ENCODE results near the gene PEPD. TPM values are rescaled to one million over a fixed set of nuclear protein-coding genes. Genes with fewer than 3 reads are reported as not detected.

The PEPD gene
- total RNA-seq, 1 donor from 2014 or later: 24.0 TPM

DNA sequence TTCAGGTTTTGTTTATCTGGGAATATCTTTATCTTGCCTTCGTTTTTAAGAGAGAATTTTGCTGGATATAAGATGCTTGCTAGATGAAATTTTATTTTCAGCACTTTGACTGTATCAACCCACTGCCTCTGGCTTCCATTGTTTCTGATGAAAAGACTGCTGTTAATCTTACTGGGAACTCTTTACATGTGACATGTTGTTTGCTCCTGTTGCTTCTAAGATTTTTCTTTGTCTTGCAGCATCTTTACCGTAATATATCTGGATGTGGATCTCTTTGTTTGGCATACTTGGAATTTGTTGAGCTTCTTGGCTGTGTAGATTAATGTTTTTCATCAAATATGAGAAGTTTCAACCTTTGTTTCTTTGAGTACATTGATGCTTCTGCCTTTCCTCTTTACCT, 166.1 kb downstream of the PEPD start:
- H3K9ac ChIP-seq (ENCODE audit: low read depth in 1 of 3, low read length in 3 of 3): no peak overlapping the region
- peaks cover 0 to 3% (median 3%) of the 10 kb centered on the region in 3 donors for H3K4me1 ChIP-seq (ENCODE audit: control insufficient read depth in 3 of 3, insufficient read depth in 3 of 3, low read length in 3 of 3)
- no peaks in the 10 kb centered on the region for H3K27me3 ChIP-seq (ENCODE audit: control insufficient read depth in 3 of 3, insufficient read depth in 3 of 3, low read length in 3 of 3)
- H3K4me3 ChIP-seq (ENCODE audit: low read length in 3 of 3): no peak overlapping the region
- no peak overlapping the region for H3K27ac ChIP-seq (ENCODE audit: low read depth, low read length)
- H3K36me3 ChIP-seq (ENCODE audit: control insufficient read depth in 3 of 3, insufficient read depth in 3 of 3, low read length in 3 of 3): no peaks in the 10 kb centered on the region
- H3K9me3 ChIP-seq (ENCODE audit: control insufficient read depth in 3 of 3, low read length in 3 of 3): no peaks in the 10 kb centered on the region

DNA sequence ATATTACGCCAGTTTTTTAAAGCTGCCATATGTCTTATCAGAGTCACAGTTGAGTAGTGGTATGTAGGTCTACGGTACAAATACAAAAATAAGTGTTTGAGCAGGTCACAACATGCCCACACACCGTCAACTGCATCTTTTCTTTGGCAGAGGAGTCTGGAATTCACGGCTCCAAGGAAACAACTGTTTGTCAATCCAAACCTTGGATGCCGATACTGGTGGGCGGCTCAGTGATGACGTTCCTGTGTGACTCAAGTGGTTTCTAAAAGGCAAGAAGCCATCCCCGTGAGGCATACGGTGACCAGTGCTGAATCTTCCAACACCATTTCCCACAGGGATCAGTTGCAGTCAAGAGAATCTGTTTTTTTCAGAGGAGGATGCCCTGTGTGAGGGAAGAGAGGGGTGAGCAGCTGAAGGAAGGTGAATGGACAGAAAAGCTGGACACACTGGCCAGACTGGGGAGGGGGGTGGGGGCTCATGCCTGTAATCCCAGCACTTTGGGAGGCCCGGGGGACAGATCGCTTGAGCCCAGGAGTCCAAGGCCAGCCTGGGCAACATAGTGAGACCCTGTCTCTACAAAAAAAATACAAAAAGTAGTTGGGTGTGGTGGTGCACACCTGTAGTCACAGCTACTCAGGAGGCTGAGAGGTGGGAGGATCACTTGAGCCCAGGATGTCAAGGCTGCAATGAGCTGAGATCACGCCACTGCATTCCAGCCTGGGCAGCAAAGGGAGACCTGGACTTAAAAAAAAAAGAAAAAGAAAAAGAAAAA, 170.9 kb downstream of the PEPD start:
- Histone ChIP-seq H3K36me3 (ENCODE audit: control insufficient read depth in 3 of 3, insufficient read depth in 3 of 3, low read length in 3 of 3) (no peaks in the 10 kb centered on the region), H3K9me3 (ENCODE audit: control insufficient read depth in 3 of 3, low read length in 3 of 3) (no peaks in the 10 kb centered on the region), H3K4me1 (ENCODE audit: control insufficient read depth in 3 of 3, insufficient read depth in 3 of 3, low read length in 3 of 3) (peaks cover 0 to 15% (median 3%) of the 10 kb centered on the region in 3 donors), H3K4me3 (ENCODE audit: low read length in 3 of 3) (no peak overlapping the region), H3K27ac (ENCODE audit: low read depth, low read length) (no peak overlapping the region), H3K27me3 (ENCODE audit: control insufficient read depth in 3 of 3, insufficient read depth in 3 of 3, low read length in 3 of 3) (no peaks in the 10 kb centered on the region), H3K9ac (ENCODE audit: low read depth in 1 of 3, low read length in 3 of 3) (no peak overlapping the region)

- H3K27me3 ChIP-seq (ENCODE audit: control insufficient read depth in 3 of 3, insufficient read depth in 3 of 3, low read length in 3 of 3): no peaks in the 10 kb centered on the region
Observed at GRCh38 chr19:33349319-33350289, 172.0 kb downstream of the PEPD start.

DNA sequence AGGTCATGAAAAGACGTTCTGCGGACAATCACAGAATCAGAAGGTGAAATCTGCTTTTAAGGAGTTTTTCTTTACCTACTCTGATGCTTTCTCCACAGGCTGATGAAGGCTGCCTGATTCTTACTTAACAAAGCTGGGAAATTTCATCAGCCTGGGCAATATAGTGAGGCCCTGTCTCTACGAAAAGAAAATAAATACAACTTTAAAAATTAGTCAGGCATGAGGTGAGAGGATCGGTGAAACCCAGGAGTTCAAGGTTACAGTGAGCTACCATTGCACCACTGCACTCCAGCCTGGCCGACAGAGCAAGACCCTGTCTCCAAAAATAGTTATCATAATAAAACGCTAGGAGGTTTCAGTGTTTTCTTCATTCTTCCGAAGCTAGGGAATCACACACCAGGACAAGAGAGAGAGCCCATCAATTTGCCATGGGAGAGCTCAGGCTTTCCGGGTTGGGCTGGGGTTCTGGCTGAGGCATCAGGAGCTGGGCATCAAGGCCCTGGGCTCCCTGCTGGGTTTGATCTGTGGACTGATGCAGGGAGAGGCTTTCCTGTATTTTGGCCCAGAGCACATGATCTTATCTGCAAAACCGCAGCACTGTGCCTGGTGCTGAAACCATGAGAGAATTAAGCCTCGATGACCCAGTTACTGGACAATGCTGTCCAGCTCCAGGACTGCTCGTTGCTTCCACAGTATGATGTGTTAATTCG, 173.1 kb downstream of the PEPD start:
- no peak overlapping the region for H3K27ac ChIP-seq (ENCODE audit: low read depth, low read length)
- H3K9ac ChIP-seq (ENCODE audit: low read depth in 1 of 3, low read length in 3 of 3): no peak overlapping the region
- no peaks in the 10 kb centered on the region for H3K9me3 ChIP-seq (ENCODE audit: control insufficient read depth in 3 of 3, low read length in 3 of 3)
- peaks cover 0 to 3% (median 0%) of the 10 kb centered on the region in 3 donors for H3K27me3 ChIP-seq (ENCODE audit: control insufficient read depth in 3 of 3, insufficient read depth in 3 of 3, low read length in 3 of 3)
- no peaks in the 10 kb centered on the region for H3K36me3 ChIP-seq (ENCODE audit: control insufficient read depth in 3 of 3, insufficient read depth in 3 of 3, low read length in 3 of 3)
- H3K4me3 ChIP-seq (ENCODE audit: low read length in 3 of 3): no peak overlapping the region
- peaks cover 0 to 15% (median 3%) of the 10 kb centered on the region in 3 donors for H3K4me1 ChIP-seq (ENCODE audit: control insufficient read depth in 3 of 3, insufficient read depth in 3 of 3, low read length in 3 of 3)

More at GRCh38 chr19:33349319-33350289, 172.0 kb downstream of the PEPD start:
- H3K4me3 ChIP-seq (ENCODE audit: low read length in 3 of 3): no peak overlapping the region
- H3K9me3 ChIP-seq (ENCODE audit: control insufficient read depth in 3 of 3, low read length in 3 of 3): no peaks in the 10 kb centered on the region
- no peak overlapping the region for H3K27ac ChIP-seq (ENCODE audit: low read depth, low read length)
- H3K36me3 ChIP-seq (ENCODE audit: control insufficient read depth in 3 of 3, insufficient read depth in 3 of 3, low read length in 3 of 3): no peaks in the 10 kb centered on the region
- no peak overlapping the region for H3K9ac ChIP-seq (ENCODE audit: low read depth in 1 of 3, low read length in 3 of 3)
- H3K4me1 ChIP-seq (ENCODE audit: control insufficient read depth in 3 of 3, insufficient read depth in 3 of 3, low read length in 3 of 3): peaks cover 0 to 15% (median 3%) of the 10 kb centered on the region in 3 donors

GRCh38 chr19:33347300-33347699, 174.3 kb downstream of the PEPD start:
- H3K27ac ChIP-seq (ENCODE audit: low read depth, low read length): no peak overlapping the region
- H3K4me1 ChIP-seq (ENCODE audit: control insufficient read depth in 3 of 3, insufficient read depth in 3 of 3, low read length in 3 of 3): peaks cover 0 to 15% (median 3%) of the 10 kb centered on the region in 3 donors
- no peak overlapping the region for H3K4me3 ChIP-seq (ENCODE audit: low read length in 3 of 3)
- H3K9ac ChIP-seq (ENCODE audit: low read depth in 1 of 3, low read length in 3 of 3): no peak overlapping the region
- H3K36me3 ChIP-seq (ENCODE audit: control insufficient read depth in 3 of 3, insufficient read depth in 3 of 3, low read length in 3 of 3): no peaks in the 10 kb centered on the region
- no peaks in the 10 kb centered on the region for H3K9me3 ChIP-seq (ENCODE audit: control insufficient read depth in 3 of 3, low read length in 3 of 3)
- H3K27me3 ChIP-seq (ENCODE audit: control insufficient read depth in 3 of 3, insufficient read depth in 3 of 3, low read length in 3 of 3): peaks cover 0 to 3% (median 0%) of the 10 kb centered on the region in 3 donors

- peaks cover 0 to 15% (median 3%) of the 10 kb centered on the region in 3 donors for H3K4me1 ChIP-seq (ENCODE audit: control insufficient read depth in 3 of 3, insufficient read depth in 3 of 3, low read length in 3 of 3)
Observed at GRCh38 chr19:33346665-33347064, 174.9 kb downstream of the PEPD start.

DNA sequence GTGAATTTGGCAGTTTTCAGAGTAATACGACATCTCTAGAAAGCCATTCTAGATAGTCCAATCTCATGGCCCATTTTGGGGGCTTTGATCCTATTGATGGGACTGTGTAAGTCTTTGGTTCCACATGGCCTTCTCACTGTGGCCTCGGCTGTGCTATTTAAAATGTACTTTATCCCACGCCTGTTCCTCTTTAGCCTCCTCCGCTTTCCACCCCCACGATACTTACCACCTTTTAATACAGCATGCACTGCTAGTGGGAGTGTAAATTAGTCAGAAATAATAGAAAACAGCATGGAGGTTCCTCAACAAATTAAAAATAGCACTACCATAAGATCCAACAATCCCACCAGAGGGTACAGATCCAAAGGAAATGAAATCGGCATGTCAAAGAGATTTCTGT, 176.4 kb downstream of the PEPD start:
- no peak overlapping the region for H3K27ac ChIP-seq (ENCODE audit: low read depth, low read length)
- no peak overlapping the region for H3K9ac ChIP-seq (ENCODE audit: low read depth in 1 of 3, low read length in 3 of 3)
- peaks cover 0 to 9% (median 0%) of the 10 kb centered on the region in 3 donors for H3K4me1 ChIP-seq (ENCODE audit: control insufficient read depth in 3 of 3, insufficient read depth in 3 of 3, low read length in 3 of 3)
- no peak overlapping the region for H3K4me3 ChIP-seq (ENCODE audit: low read length in 3 of 3)
- peaks cover 0 to 3% (median 0%) of the 10 kb centered on the region in 3 donors for H3K27me3 ChIP-seq (ENCODE audit: control insufficient read depth in 3 of 3, insufficient read depth in 3 of 3, low read length in 3 of 3)
- H3K36me3 ChIP-seq (ENCODE audit: control insufficient read depth in 3 of 3, insufficient read depth in 3 of 3, low read length in 3 of 3): no peaks in the 10 kb centered on the region
- H3K9me3 ChIP-seq (ENCODE audit: control insufficient read depth in 3 of 3, low read length in 3 of 3): no peaks in the 10 kb centered on the region

More at GRCh38 chr19:33346665-33347064, 174.9 kb downstream of the PEPD start:
- Histone ChIP-seq H3K27ac (ENCODE audit: low read depth, low read length) (no peak overlapping the region), H3K9ac (ENCODE audit: low read depth in 1 of 3, low read length in 3 of 3) (no peak overlapping the region), H3K36me3 (ENCODE audit: control insufficient read depth in 3 of 3, insufficient read depth in 3 of 3, low read length in 3 of 3) (no peaks in the 10 kb centered on the region), H3K4me3 (ENCODE audit: low read length in 3 of 3) (no peak overlapping the region), H3K27me3 (ENCODE audit: control insufficient read depth in 3 of 3, insufficient read depth in 3 of 3, low read length in 3 of 3) (peaks cover 0 to 3% (median 0%) of the 10 kb centered on the region in 3 donors), H3K9me3 (ENCODE audit: control insufficient read depth in 3 of 3, low read length in 3 of 3) (no peaks in the 10 kb centered on the region)

GRCh38 chr19:33344573-33344925, 177.0 kb downstream of the PEPD start:
- Histone ChIP-seq H3K9me3 (ENCODE audit: control insufficient read depth in 3 of 3, low read length in 3 of 3) (no peaks in the 10 kb centered on the region), H3K27ac (ENCODE audit: low read depth, low read length) (no peak overlapping the region), H3K4me1 (ENCODE audit: control insufficient read depth in 3 of 3, insufficient read depth in 3 of 3, low read length in 3 of 3) (peaks cover 0 to 9% (median 0%) of the 10 kb centered on the region in 3 donors), H3K4me3 (ENCODE audit: low read length in 3 of 3) (no peak overlapping the region), H3K27me3 (ENCODE audit: control insufficient read depth in 3 of 3, insufficient read depth in 3 of 3, low read length in 3 of 3) (peaks cover 0 to 3% (median 0%) of the 10 kb centered on the region in 3 donors), H3K36me3 (ENCODE audit: control insufficient read depth in 3 of 3, insufficient read depth in 3 of 3, low read length in 3 of 3) (no peaks in the 10 kb centered on the region), H3K9ac (ENCODE audit: low read depth in 1 of 3, low read length in 3 of 3) (no peak overlapping the region)

GRCh38 chr19:33343859-33344572, 177.6 kb downstream of the PEPD start:
- Histone ChIP-seq H3K9me3 (ENCODE audit: control insufficient read depth in 3 of 3, low read length in 3 of 3) (no peaks in the 10 kb centered on the region), H3K36me3 (ENCODE audit: control insufficient read depth in 3 of 3, insufficient read depth in 3 of 3, low read length in 3 of 3) (no peaks in the 10 kb centered on the region), H3K9ac (ENCODE audit: low read depth in 1 of 3, low read length in 3 of 3) (no peak overlapping the region), H3K4me3 (ENCODE audit: low read length in 3 of 3) (no peak overlapping the region), H3K27me3 (ENCODE audit: control insufficient read depth in 3 of 3, insufficient read depth in 3 of 3, low read length in 3 of 3) (peaks cover 0 to 3% (median 0%) of the 10 kb centered on the region in 3 donors), H3K4me1 (ENCODE audit: control insufficient read depth in 3 of 3, insufficient read depth in 3 of 3, low read length in 3 of 3) (peaks cover 0 to 8% (median 0%) of the 10 kb centered on the region in 3 donors), H3K27ac (ENCODE audit: low read depth, low read length) (no peak overlapping the region)
